Neural progenitor cell (in vitro differentiated cells): ENCODE data around the gene MDM2. TPM values are rescaled to one million over a fixed set of nuclear protein-coding genes. Genes with fewer than 3 reads are reported as not detected.

Source experiments
- DNase-seq: peaks from one replicate; pipeline ENCODE4 v3.0.0-alpha.2; 2016; ENCODE audit warnings: low spot score
- H2AFZ ChIP-seq: fragments of 200-600 bp; sonication (generic); replicated peaks from 2 replicates; pipeline ENCODE4 v1.6.1; 2016; ENCODE audit warnings: antibody characterized with exemption
- H3F3A ChIP-seq: fragments of 200-600 bp; sonication (generic); 2 replicates; pipeline ENCODE4 v1.6.1; 2016; ENCODE audit warnings: antibody characterized with exemption, low read depth
- H3K27ac ChIP-seq: fragments of 200-600 bp; sonication (generic); 2 replicates; pipeline ENCODE4 v1.5.1; 2016; ENCODE audit warnings: mild to moderate bottlenecking
- H3K27me3 ChIP-seq: fragments of 200-600 bp; sonication (generic); 2 replicates; pipeline ENCODE4 v1.6.1; 2016; ENCODE audit warnings: mild to moderate bottlenecking, moderate library complexity
- H3K36me3 ChIP-seq: fragments of 200-600 bp; sonication (generic); 2 replicates; pipeline ENCODE4 v1.5.1; 2016
- H3K4me1 ChIP-seq: fragments of 200-600 bp; sonication (generic); 2 replicates; pipeline ENCODE4 v1.6.1; 2016; ENCODE audit warnings: mixed run types
- H3K4me2 ChIP-seq: fragments of 200-600 bp; sonication (generic); 2 replicates; pipeline ENCODE4 v1.6.1; 2016
- H3K4me3 ChIP-seq: fragments of 200-600 bp; sonication (generic); 2 replicates; pipeline ENCODE4 v1.5.1; 2016
- H3K79me2 ChIP-seq: fragments of 200-600 bp; sonication (generic); 2 replicates; pipeline ENCODE4 v1.6.1; 2016; ENCODE audit warnings: low read depth
- H3K9ac ChIP-seq: fragments of 200-600 bp; sonication (generic); 2 replicates; pipeline ENCODE4 v1.6.1; 2016
- H3K9me3 ChIP-seq: fragments of 200-600 bp; sonication (generic); 2 replicates; pipeline ENCODE4 v1.5.1; 2016; ENCODE audit warnings: low read depth
- H4K20me1 ChIP-seq: fragments of 200-600 bp; sonication (generic); 2 replicates; pipeline ENCODE4 v1.6.1; 2016; ENCODE audit warnings: low read depth
- H3K27ac Mint-ChIP-seq: 3 replicates; pipeline ENCODE4 v1.8.0; 2021; ENCODE audit warnings: mixed read lengths
- H3K27me3 Mint-ChIP-seq: 2 replicates; pipeline ENCODE4 v1.8.0; 2022; ENCODE audit warnings: low read depth, mild to moderate bottlenecking, inconsistent platforms, moderate library complexity, mixed read lengths; ENCODE audit not compliant: insufficient read depth
- H3K36me3 Mint-ChIP-seq: 3 replicates; pipeline ENCODE4 v1.8.0; 2021; ENCODE audit warnings: mixed read lengths
- H3K4me1 Mint-ChIP-seq: 3 replicates; pipeline ENCODE4 v1.8.0; 2021; ENCODE audit warnings: mixed read lengths
- H3K4me3 Mint-ChIP-seq: 3 replicates; pipeline ENCODE4 v1.8.0; 2021; ENCODE audit warnings: mild to moderate bottlenecking, moderate library complexity, mixed read lengths
- H3K9me3 Mint-ChIP-seq: 3 replicates; pipeline ENCODE4 v1.8.0; 2020; ENCODE audit warnings: mixed read lengths
- CTCF ChIP-seq: fragments of 200-600 bp; sonication (generic); IDR thresholded peaks from 2 replicates; pipeline ENCODE4 v1.5.1; 2017; ENCODE audit warnings: antibody characterized with exemption, mild to moderate bottlenecking
- EZH2 ChIP-seq: fragments of 200-600 bp; sonication (generic); IDR thresholded peaks from 2 replicates; pipeline ENCODE4 v1.6.1; 2017; ENCODE audit warnings: antibody characterized with exemption, mild to moderate bottlenecking, moderate library complexity
- EZH2phosphoT487 ChIP-seq: fragments of 200-600 bp; sonication (generic); IDR thresholded peaks from 2 replicates; pipeline ENCODE4 v1.6.1; 2017; ENCODE audit warnings: antibody characterized with exemption
- total RNA-seq: library from RNA; depleted of rRNA; stranded (reverse); fragments of >200 nt; gene quantifications from 2 replicates; pipeline ENCODE4 v1.2.3, GENCODE V29; 2015; ENCODE audit warnings: low replicate concordance

Gene MDM2
- total RNA-seq, 1 donor from 2014 or later, result 93.8 TPM

- Histone ChIP-seq H3K4me3 (no peak overlapping the region), H3K4me2 (no peak overlapping the region), H3K4me1 (no peaks in the 10 kb centered on the region), H3K27ac (no peak overlapping the region), H3K9me3 (no peaks in the 10 kb centered on the region), H2AFZ (no peak overlapping the region), H3K27me3 (no peaks in the 10 kb centered on the region), H3K36me3 (no peaks in the 10 kb centered on the region), H3K9ac (no peak overlapping the region), H3F3A (peaks cover 2% of the 10 kb centered on the region), H4K20me1 (no peaks in the 10 kb centered on the region), H3K79me2 (no peaks in the 10 kb centered on the region)
- Mint-ChIP-seq H3K27me3 (peaks cover 2% of the 10 kb centered on the region), H3K27ac (no peak overlapping the region), H3K4me3 (no peak overlapping the region), H3K4me1 (no peaks in the 10 kb centered on the region), H3K36me3 (no peaks in the 10 kb centered on the region), H3K9me3 (no peaks in the 10 kb centered on the region)
- no peak for TF ChIP-seq CTCF
- TF ChIP-seq EZH2, result no peak
- no peak for TF ChIP-seq EZH2phosphoT487
- no peak for DNase-seq
Observed at GRCh38 chr12:68855111-68855510, 47.1 kb downstream of the MDM2 start.

- Histone ChIP-seq H3K9me3 (no peaks in the 10 kb centered on the region), H3K9ac (no peak overlapping the region), H3K27me3 (no peaks in the 10 kb centered on the region), H3K4me2 (no peak overlapping the region), H3K4me3 (no peak overlapping the region), H3K36me3 (no peaks in the 10 kb centered on the region), H3K27ac (no peak overlapping the region), H3K79me2 (no peaks in the 10 kb centered on the region), H4K20me1 (no peaks in the 10 kb centered on the region), H3K4me1 (no peaks in the 10 kb centered on the region), H3F3A (no peaks in the 10 kb centered on the region), H2AFZ (no peak overlapping the region)
- Mint-ChIP-seq H3K27ac (no peak overlapping the region), H3K36me3 (no peaks in the 10 kb centered on the region), H3K4me1 (no peaks in the 10 kb centered on the region), H3K27me3 (peaks cover 2% of the 10 kb centered on the region), H3K9me3 (no peaks in the 10 kb centered on the region), H3K4me3 (no peak overlapping the region)
- no peak for DNase-seq
- no peak for TF ChIP-seq EZH2phosphoT487
Observed at GRCh38 chr12:68855771-68856170, 47.8 kb downstream of the MDM2 start.

DNA sequence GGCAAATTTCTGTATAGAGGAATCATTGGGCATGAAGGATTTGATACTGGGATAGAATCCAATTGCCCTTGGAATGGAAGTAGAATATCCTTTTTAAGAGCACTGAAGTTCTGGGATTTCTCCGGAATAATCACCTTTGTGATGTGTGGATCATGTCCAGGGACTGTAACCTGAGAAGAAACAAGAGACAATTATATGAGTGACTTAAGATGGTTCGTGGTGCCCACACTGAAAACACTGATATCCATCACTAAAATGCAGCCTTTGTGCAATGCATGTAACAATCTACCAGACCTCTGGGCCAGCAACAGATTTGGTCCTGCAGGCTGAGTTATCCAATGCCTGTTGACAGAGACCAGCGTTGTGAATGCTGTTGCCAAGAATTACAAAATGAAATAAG lies 48.5 kb downstream of the MDM2 start:
- Mint-ChIP-seq H3K9me3 (no peaks in the 10 kb centered on the region), H3K27me3 (peaks cover 2% of the 10 kb centered on the region), H3K27ac (no peak overlapping the region), H3K4me1 (no peaks in the 10 kb centered on the region), H3K4me3 (no peak overlapping the region), H3K36me3 (no peaks in the 10 kb centered on the region)
- H3F3A ChIP-seq, result no peaks in the 10 kb centered on the region
- no peak overlapping the region for H3K4me3 ChIP-seq
- no peaks in the 10 kb centered on the region for H3K9me3 ChIP-seq
- H2AFZ ChIP-seq, result no peak overlapping the region
- H3K4me2 ChIP-seq, result no peak overlapping the region
- no peak overlapping the region for H3K9ac ChIP-seq
- H3K4me1 ChIP-seq, result no peaks in the 10 kb centered on the region
- no peaks in the 10 kb centered on the region for H3K36me3 ChIP-seq
- H4K20me1 ChIP-seq, result no peaks in the 10 kb centered on the region
- no peaks in the 10 kb centered on the region for H3K27me3 ChIP-seq
- TF ChIP-seq CTCF, result no peak
- H3K79me2 ChIP-seq, result no peaks in the 10 kb centered on the region
- no peak for DNase-seq
- H3K27ac ChIP-seq, result no peak overlapping the region

DNA sequence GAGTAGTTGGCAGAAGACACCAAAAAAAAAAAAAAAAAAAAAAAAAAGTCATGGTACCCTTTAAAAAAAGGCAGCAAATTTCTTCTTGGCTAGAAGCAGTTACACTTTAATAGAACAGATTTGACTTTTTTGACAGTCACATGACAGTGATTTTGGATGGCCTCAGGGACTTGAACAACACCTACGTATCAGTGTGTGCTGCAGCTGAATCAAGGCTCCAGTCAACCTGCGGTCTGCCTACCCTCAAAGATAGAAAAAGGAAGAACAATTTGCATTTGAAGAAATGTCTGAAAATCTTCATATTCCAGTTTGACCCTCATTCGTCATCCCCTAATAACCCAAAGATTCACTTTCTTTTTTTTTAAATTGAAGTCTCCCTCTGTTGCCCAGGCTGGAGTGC lies 53.9 kb downstream of the MDM2 start:
- Histone ChIP-seq H3K4me1 (no peaks in the 10 kb centered on the region), H3K79me2 (no peaks in the 10 kb centered on the region), H3K4me3 (no peak overlapping the region), H2AFZ (no peak overlapping the region), H3K27ac (no peak overlapping the region), H3K36me3 (no peaks in the 10 kb centered on the region), H3K4me2 (no peak overlapping the region), H4K20me1 (no peaks in the 10 kb centered on the region), H3K9me3 (no peaks in the 10 kb centered on the region), H3F3A (no peaks in the 10 kb centered on the region), H3K9ac (no peak overlapping the region), H3K27me3 (no peaks in the 10 kb centered on the region)
- Mint-ChIP-seq H3K27me3 (peaks cover 4% of the 10 kb centered on the region), H3K9me3 (no peaks in the 10 kb centered on the region), H3K4me1 (no peaks in the 10 kb centered on the region), H3K4me3 (no peak overlapping the region), H3K27ac (no peak overlapping the region), H3K36me3 (no peaks in the 10 kb centered on the region)
- no peak for TF ChIP-seq EZH2
- no peak for TF ChIP-seq CTCF
- no peak for TF ChIP-seq EZH2phosphoT487
- DNase-seq, result no peak
